ENCODE measurements around the gene USP17L18.
"Not testable (repeated sequence)": the region's sequence is repeated elsewhere in the genome, so short reads cannot be mapped to it uniquely, and the experiment has no call there.

USP17L18 gene, protein sequence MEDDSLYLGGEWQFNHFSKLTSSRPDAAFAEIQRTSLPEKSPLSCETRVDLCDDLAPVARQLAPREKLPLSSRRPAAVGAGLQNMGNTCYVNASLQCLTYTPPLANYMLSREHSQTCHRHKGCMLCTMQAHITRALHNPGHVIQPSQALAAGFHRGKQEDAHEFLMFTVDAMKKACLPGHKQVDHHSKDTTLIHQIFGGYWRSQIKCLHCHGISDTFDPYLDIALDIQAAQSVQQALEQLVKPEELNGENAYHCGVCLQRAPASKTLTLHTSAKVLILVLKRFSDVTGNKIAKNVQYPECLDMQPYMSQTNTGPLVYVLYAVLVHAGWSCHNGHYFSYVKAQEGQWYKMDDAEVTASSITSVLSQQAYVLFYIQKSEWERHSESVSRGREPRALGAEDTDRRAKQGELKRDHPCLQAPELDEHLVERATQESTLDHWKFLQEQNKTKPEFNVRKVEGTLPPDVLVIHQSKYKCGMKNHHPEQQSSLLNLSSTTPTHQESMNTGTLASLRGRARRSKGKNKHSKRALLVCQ

DNA sequence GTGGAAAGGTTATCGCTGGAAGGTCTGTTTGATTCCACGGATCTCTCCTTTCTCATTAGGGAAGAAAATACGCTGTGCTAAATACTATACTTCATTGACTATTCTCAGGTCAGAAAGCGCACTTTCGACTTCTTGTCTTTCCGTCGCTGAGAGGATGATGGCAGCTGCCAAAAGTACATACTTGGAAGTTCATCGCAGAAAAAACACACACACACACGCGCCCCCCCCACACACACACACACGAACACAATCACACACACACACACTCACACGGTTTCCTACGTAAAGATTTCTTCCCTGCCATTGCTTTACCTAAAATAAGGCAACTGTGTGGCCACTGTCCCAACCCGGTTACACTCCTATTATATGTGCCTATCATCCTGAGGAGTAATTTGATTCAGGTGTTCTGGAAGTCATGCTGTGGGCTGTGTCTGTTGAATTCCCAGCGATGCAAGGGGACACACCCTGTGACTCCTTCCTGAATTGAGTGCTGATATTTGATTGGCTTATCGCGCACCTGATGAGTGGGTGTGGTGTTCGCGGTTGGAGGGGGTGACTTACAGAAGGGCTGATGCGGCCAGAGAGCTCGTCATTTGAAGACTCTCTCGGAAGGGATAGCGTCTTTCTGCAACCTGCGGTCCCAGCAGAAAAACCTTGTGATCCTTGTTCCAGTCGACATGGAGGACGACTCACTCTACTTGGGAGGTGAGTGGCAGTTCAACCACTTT lies at the start of gene USP17L18:
Gene USP17L18 (plus strand): TSS at position 678 of the 728 bp plus-strand sequence. CDS start 0 bp downstream, at position 678.
- peak in 2 of 3 experiments; percentile 0 to 1 for DNase-seq (ENCODE audit: low read depth in 2 of 3, low spot score in 2 of 3)

DNA sequence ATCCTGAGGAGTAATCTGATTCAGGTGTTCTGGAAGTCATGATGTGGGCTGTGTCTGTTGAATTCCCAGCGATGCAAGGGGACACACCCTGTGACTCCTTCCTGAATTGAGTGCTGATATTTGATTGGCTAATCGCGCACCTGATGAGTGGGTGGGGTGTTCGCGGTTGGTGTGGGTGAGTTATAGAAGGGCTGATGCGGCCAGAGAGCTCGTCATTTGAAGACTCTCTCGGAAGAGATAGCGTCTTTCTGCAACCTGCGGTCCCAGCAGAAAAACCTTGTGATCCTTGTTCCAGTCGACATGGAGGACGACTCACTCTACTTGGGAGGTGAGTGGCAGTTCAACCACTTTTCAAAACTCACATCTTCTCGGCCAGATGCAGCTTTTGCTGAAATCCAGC lies 38.1 kb upstream of the USP17L18 start, which contains the start of gene USP17L10:
Gene USP17L10 (plus strand): TSS at position 301 of the 400 bp plus-strand sequence. CDS start 0 bp downstream, at position 301.
- not testable (repeated sequence) for DNase-seq (ENCODE audit: low read depth in 2 of 3, low spot score in 2 of 3)

DNA sequence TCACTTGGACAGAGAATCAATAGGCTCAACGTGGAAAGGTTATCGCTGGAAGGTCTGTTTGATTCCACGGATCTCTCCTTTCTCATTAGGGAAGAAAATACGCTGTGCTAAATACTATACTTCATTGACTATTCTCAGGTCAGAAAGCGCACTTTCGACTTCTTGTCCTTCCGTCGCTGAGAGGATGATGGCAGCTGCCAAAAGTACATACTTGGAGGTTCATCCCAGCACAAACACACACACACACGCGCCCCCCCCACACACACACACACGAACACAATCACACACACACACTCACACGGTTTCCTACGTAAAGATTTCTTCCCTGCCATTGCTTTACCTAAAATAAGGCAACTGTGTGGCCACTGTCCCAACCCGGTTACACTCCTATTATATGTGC lies 33.7 kb upstream of the USP17L18 start:
- not testable (repeated sequence) for DNase-seq (ENCODE audit: low read depth in 2 of 3, low spot score in 2 of 3)

DNA sequence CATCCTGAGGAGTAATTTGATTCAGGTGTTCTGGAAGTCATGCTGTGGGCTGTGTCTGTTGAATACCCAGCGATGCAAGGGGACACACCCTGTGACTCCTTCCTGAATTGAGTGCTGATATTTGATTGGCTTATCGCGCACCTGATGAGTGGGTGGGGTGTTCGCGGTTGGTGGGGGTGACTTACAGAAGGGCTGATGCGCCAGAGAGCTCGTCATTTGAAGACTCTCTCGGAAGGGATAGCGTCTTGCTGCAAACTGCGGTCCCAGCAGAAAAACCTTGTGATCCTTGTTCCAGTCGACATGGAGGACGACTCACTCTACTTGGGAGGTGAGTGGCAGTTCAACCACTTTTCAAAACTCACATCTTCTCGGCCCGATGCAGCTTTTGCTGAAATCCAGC lies 33.3 kb upstream of the USP17L18 start, which contains the start of gene USP17L11:
Gene USP17L11 (plus strand): TSS at position 301 of the 400 bp plus-strand sequence. CDS start 0 bp downstream, at position 301.
- not testable (repeated sequence) for DNase-seq (ENCODE audit: low read depth in 2 of 3, low spot score in 2 of 3)

DNA sequence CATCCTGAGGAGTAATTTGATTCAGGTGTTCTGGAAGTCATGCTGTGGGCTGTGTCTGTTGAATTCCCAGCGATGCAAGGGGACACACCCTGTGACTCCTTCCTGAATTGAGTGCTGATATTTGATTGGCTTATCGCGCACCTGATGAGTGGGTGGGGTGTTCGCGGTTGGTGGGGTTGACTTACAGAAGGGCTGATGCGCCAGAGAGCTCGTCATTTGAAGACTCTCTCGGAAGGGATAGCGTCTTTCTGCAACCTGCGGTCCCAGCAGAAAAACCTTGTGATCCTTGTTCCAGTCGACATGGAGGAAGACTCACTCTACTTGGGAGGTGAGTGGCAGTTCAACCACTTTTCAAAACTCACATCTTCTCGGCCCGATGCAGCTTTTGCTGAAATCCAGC lies 28.6 kb upstream of the USP17L18 start, which contains the start of gene USP17L12:
Gene USP17L12 (plus strand): TSS at position 301 of the 400 bp plus-strand sequence. CDS start 0 bp downstream, at position 301.
- DNase-seq (ENCODE audit: low read depth in 2 of 3, low spot score in 2 of 3) = not testable (repeated sequence)

DNA sequence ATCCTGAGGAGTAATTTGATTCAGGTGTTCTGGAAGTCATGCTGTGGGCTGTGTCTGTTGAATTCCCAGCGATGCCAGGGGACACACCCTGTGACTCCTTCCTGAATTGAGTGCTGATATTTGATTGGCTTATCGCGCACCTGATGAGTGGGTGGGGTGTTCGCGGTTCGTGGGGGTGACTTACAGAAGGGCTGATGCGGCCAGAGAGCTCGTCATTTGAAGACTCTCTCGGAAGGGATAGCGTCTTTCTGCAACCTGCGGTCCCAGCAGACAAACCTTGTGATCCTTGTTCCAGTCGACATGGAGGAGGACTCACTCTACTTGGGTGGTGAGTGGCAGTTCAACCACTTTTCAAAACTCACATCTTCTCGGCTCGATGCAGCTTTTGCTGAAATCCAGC lies 23.8 kb upstream of the USP17L18 start, which contains the start of gene USP17L13:
Gene USP17L13 (plus strand): TSS at position 301 of the 400 bp plus-strand sequence. CDS start 0 bp downstream, at position 301.
- not testable (repeated sequence) for DNase-seq (ENCODE audit: low read depth in 2 of 3, low spot score in 2 of 3)

DNA sequence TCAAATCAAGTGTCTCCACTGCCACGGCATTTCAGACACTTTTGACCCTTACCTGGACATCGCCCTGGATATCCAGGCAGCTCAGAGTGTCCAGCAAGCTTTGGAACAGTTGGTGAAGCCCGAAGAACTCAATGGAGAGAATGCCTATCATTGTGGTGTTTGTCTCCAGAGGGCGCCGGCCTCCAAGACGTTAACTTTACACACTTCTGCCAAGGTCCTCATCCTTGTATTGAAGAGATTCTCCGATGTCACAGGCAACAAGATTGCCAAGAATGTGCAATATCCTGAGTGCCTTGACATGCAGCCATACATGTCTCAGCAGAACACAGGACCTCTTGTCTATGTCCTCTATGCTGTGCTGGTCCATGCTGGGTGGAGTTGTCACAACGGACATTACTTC lies 18.2 kb upstream of the USP17L18 start:
- not testable (repeated sequence) for DNase-seq (ENCODE audit: low read depth in 2 of 3, low spot score in 2 of 3)

DNA sequence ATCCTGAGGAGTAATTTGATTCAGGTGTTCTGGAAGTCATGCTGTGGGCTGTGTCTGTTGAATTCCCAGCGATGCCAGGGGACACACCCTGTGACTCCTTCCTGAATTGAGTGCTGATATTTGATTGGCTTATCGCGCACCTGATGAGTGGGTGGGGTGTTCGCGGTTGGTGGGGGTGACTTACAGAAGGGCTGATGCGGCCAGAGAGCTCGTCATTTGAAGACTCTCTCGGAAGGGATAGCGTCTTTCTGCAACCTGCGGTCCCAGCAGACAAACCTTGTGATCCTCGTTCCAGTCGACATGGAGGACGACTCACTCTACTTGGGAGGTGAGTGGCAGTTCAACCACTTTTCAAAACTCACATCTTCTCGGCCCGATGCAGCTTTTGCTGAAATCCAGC lies 14.3 kb upstream of the USP17L18 start, which contains the start of gene USP17L15:
Gene USP17L15 (plus strand): TSS at position 301 of the 400 bp plus-strand sequence. CDS start 0 bp downstream, at position 301.
- not testable (repeated sequence) for DNase-seq (ENCODE audit: low read depth in 2 of 3, low spot score in 2 of 3)

DNA sequence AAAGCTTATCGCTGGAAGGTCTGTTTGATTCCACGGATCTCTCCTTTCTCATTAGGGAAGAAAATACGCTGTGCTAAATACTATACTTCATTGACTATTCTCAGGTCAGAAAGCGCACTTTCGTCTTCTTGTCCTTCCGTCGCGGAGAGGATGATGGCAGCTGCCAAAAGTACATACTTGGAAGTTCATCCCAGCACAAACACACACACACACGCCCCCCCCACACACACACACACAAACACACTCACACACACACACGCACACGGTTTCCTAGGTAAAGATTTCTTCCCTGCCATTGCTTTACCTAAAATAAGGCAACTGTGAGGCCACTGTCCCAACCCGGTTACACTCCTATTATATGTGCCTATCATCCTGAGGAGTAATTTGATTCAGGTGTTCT lies 10.0 kb upstream of the USP17L18 start:
- DNase-seq (ENCODE audit: low read depth in 2 of 3, low spot score in 2 of 3) = not testable (repeated sequence)

DNA sequence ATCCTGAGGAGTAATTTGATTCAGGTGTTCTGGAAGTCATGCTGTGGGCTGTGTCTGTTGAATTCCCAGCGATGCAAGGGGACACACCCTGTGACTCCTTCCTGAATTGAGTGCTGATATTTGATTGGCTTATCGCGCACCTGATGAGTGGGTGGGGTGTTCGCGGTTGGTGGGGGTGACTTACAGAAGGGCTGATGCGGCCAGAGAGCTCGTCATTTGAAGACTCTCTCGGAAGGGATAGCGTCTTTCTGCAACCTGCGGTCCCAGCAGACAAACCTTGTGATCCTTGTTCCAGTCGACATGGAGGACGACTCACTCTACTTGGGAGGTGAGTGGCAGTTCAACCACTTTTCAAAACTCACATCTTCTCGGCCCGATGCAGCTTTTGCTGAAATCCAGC lies 4.9 kb upstream of the USP17L18 start, which contains the start of gene USP17L17:
Gene USP17L17 (plus strand): TSS at position 301 of the 400 bp plus-strand sequence. CDS start 0 bp downstream, at position 301.
- not testable (repeated sequence) for DNase-seq (ENCODE audit: low read depth in 2 of 3, low spot score in 2 of 3)

DNA sequence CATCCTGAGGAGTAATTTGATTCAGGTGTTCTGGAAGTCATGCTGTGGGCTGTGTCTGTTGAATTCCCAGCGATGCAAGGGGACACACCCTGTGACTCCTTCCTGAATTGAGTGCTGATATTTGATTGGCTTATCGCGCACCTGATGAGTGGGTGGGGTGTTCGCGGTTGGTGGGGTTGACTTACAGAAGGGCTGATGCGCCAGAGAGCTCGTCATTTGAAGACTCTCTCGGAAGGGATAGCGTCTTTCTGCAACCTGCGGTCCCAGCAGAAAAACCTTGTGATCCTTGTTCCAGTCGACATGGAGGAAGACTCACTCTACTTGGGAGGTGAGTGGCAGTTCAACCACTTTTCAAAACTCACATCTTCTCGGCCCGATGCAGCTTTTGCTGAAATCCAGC lies 4.6 kb downstream of the USP17L18 start, which contains the start of gene USP17L19:
Gene USP17L19 (plus strand): TSS at position 301 of the 400 bp plus-strand sequence. CDS start 0 bp downstream, at position 301.
- not testable (repeated sequence) for DNase-seq (ENCODE audit: low read depth in 2 of 3, low spot score in 2 of 3)

DNA sequence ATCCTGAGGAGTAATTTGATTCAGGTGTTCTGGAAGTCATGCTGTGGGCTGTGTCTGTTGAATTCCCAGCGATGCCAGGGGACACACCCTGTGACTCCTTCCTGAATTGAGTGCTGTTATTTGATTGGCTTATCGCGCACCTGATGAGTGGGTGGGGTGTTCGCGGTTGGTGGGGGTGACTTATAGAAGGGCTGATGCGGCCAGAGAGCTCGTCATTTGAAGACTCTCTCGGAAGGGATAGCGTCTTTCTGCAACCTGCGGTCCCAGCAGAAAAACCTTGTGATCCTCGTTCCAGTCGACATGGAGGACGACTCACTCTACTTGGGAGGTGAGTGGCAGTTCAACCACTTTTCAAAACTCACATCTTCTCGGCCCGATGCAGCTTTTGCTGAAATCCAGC lies 9.4 kb downstream of the USP17L18 start, which contains the start of gene USP17L20:
Gene USP17L20 (plus strand): TSS at position 301 of the 400 bp plus-strand sequence. CDS start 0 bp downstream, at position 301.
- DNase-seq (ENCODE audit: low read depth in 2 of 3, low spot score in 2 of 3) = not testable (repeated sequence)

DNA sequence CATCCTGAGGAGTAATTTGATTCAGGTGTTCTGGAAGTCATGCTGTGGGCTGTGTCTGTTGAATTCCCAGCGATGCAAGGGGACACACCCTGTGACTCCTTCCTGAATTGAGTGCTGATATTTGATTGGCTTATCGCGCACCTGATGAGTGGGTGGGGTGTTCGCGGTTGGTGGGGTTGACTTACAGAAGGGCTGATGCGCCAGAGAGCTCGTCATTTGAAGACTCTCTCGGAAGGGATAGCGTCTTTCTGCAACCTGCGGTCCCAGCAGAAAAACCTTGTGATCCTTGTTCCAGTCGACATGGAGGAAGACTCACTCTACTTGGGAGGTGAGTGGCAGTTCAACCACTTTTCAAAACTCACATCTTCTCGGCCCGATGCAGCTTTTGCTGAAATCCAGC lies 14.1 kb downstream of the USP17L18 start, which contains the start of gene USP17L21:
Gene USP17L21 (plus strand): TSS at position 301 of the 400 bp plus-strand sequence. CDS start 0 bp downstream, at position 301.
- DNase-seq (ENCODE audit: low read depth in 2 of 3, low spot score in 2 of 3) = not testable (repeated sequence)

DNA sequence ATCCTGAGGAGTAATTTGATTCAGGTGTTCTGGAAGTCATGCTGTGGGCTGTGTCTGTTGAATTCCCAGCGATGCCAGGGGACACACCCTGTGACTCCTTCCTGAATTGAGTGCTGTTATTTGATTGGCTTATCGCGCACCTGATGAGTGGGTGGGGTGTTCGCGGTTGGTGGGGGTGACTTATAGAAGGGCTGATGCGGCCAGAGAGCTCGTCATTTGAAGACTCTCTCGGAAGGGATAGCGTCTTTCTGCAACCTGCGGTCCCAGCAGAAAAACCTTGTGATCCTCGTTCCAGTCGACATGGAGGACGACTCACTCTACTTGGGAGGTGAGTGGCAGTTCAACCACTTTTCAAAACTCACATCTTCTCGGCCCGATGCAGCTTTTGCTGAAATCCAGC lies 18.9 kb downstream of the USP17L18 start, which contains the start of gene USP17L22:
Gene USP17L22 (plus strand): TSS at position 301 of the 400 bp plus-strand sequence. CDS start 0 bp downstream, at position 301.
- not testable (repeated sequence) for DNase-seq (ENCODE audit: low read depth in 2 of 3, low spot score in 2 of 3)

DNA sequence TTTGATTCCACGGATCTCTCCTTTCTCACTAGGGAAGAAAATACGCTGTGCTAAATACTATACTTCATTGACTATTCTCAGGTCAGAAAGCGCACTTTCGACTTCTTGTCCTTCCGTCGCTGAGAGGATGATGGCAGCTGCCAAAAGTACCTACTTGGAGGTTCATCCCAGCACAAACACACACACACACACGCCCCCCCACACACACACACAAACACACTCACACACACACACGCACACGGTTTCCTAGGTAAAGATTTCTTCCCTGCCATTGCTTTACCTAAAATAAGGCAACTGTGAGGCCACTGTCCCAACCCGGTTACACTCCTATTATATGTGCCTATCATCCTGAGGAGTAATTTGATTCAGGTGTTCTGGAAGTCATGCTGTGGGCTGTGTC lies 23.3 kb downstream of the USP17L18 start:
- DNase-seq (ENCODE audit: low read depth in 2 of 3, low spot score in 2 of 3) = peak in 2 of 3 experiments; percentile 0 to 4

Measured in activated CD8-positive, alpha-beta memory T cell treated with anti-CD3 and anti-CD28 coated beads for 48 hours (primary cell).